Activated T-cell treated with anti-CD3 and anti-CD28 coated beads for 48 hours (primary cell): ENCODE measurements around the gene FYCO1.
A peak's percentile ranks its signal among the peaks of the same experiment; 100 is the strongest.

Experiments
- DNase-seq: peaks from one replicate; pipeline ENCODE4 v3.0.0-alpha.2; 2020; ENCODE audit warnings: low read depth

Gene FYCO1

GRCh38 chr3:45984331-45985312 is 11.0 kb downstream of the FYCO1 start:
- no peak for DNase-seq

GRCh38 chr3:45983770-45984169 is 11.9 kb downstream of the FYCO1 start:
- no peak for DNase-seq

- DNase-seq: no peak
Observed at GRCh38 chr3:45981346-45982074, 14.1 kb downstream of the FYCO1 start.

DNA sequence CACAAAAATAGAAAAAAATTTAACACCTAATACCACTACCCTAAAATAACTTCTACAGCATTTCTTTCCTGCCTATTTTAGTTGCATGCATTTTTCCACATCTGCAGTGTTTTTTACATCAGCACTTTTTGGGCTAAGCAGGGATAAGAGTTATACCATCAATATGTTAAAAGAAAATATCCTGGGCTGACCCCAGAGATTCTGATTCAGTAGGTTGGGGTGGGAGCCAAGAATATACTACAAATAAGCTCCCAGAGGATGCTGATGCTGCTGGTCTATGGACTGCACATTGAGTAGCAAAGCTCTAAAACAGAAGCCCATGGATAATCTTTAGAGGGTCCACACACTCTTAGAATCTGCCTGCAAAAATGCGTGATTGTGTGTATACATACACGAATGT is 14.8 kb downstream of the FYCO1 start:
- DNase-seq: no peak

DNA sequence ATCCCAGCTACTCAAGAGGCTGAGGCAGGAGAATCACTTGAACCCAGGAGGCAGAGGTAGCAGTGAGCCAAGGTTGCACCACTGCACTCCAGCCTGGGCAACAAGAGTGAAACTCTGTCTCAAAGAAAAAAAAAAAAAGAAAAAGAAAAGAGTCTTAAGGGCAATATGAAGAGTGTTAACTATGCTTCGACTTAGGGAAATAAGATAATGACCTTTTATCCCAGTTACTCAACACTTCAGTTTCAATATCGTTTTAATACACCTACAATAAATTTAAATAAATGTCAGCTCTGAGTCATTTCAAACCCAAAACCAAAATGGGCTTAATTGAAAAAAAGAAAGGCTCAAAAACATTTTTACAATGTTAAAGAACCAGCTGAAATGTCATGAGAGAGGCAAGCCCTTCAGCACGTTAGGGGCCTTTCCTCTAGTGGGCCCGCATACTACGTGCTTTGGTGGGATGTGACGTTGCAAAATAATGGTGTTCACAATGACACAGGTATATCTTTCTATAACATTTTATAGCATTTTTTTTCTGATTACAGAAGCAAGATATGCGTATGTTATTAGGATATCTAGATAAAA is 15.3 kb downstream of the FYCO1 start:
- no peak for DNase-seq

DNA sequence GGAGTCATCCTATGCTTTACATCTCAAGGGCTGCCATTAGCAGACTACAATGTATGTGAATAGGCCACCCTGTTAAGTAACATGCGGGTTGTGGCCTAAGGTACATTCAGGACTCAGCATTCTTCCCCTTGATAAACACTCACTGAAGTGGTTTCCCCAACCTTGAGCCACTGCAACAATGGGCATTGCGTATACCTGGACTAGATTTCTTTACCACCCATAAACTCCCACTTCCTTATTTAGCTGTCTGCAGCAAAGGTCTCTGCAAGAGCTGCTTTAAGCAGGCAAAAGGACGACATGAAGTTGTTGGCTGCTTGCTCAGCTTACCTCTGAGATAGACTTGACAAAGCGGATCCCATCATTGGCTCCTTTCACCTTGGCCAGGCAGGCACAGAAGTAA is 16.2 kb downstream of the FYCO1 start:
- no peak for DNase-seq

GRCh38 chr3:45978006-45978761 is 17.4 kb downstream of the FYCO1 start:
- DNase-seq: peak; percentile 51

DNA sequence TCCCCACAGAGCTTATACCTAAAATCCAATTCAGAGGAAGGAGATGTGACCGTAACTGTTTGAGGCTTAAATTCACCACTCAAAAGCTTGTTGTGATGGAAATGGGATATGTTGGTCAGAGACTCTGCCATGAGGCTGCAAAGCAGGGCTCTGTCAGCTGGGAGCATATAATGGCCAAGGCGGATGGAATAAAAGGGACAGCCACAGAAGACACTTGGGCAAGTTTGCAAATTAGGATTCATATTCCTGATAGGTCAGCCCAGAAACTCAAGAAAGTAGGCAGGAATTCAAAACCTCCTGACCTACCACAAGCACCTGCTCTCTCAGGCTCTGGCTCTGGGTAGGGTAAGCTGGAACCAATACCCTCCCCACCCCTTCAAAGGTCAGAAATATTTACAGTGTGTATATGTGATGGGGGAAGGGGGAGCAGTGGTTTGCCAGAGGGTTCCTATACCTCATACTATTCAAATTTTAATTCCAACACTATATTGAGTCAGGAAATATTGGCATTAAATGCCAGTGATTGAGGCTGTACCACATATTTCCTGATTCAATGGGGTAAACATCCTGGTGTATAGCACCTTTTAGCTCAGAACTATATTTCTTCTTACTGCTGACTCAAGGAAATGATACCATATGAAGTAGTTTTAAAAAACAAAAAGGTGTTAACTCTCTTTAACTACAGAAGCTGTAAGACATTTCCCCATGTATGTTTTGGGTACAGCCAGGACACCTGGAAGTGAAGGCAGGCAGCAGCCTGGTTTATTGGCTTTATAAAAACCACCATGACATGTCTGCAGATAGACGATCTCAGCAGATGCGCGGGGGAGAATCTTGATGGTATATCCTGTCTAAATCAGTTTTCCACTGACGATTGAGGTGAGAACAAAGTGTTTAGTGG is 19.2 kb downstream of the FYCO1 start:
- DNase-seq: no peak

DNA sequence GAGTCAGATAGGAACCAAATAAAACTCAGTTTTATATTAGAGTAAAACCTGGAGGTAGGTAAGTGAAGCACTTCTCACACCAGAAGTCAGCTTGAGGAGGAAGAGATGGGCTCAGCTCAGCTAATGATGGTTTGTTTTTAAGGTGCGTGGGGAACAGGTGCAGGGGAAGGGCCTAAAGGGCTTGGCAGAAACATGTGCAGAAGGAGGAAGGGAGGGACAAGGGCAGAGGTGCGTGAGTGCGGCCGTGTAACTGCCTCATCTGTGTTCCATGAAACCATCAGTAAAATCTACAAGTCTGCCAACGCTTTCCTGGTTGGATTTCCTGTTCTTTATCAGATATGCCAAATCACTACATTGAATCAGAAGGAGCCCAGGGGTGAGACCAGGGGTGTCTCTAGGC is 19.9 kb downstream of the FYCO1 start:
- DNase-seq: no peak

DNA sequence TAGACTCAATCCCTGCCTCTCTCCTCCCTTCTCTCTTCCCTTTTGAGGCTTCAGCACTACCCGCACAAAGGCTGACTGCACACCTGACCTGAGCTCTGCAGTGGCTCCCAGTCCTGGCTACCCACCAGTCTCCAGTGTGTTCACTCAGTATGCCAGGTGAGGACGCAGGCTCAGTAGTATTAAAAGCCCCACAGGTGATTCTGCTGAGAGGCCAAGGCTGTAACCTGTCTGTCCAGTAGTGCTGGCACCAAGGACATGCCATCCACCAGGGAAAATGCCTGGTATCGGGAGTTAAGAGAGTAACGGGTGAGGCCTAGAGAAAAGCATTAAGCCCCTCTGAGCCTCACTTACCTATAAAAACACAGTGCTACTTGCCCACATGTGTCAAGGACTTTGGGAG is 20.9 kb downstream of the FYCO1 start:
- no peak for DNase-seq

DNA sequence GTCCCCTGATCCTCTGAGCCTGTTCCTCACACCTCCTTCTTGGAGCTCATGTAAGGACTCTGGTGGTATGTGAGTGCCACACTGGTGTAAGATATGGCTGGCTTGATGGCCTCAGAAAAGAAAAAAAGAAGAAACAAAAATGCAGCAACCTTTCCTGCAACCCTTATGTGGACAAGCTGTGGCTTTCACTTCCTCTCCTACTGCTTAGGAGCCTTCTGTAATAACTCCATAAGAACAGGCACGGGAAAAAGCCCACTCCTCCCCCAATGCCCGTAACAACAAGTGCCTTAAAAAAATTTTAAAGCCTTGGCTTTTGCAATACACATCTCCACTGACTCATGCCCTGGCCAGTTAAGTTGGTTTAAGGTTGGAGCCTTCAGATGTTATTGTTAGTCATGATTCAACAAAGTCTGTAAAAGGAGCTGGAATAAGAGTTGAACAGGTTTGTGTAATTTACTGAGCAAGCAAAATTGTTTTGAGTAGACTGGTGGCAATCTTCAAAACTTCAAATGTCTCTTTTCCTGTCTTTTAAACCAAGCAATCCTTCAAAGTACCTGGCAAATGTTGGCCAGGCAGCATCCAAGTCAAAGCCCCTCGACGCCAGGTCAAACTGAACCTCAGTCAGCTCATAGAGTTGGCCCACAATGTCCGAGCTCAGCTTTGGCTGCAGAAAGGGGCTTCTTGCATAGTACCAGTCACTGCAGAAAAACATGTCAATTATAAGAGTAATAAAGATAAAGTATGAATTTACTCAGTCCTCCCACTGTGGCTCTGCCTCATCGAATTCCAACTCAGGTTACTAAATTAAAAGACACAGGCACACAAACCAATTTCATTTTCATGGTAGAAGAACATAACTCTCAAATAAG is 22.9 kb downstream of the FYCO1 start:
- no peak for DNase-seq

- DNase-seq: no peak
Observed at GRCh38 chr3:45969953-45970352, 25.7 kb downstream of the FYCO1 start.

DNA sequence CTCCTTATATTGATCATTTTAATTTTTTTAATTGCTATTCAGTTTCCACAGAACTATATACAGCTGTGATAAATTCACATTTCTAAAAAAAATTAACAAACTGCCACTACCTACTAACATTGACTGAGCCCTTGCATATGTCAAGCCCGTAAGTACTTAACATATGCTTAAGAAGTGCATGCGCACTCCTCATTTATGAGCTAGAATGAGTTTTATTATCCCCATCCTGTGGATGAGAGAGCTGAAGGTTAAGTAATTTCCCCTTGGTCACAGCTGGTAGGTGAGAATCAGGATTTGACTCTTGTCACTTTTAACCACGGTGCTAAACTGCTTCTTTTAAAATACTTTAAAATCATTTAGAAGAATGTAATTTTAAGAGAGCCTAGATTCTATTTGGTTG is 26.5 kb downstream of the FYCO1 start:
- no peak for DNase-seq

DNA sequence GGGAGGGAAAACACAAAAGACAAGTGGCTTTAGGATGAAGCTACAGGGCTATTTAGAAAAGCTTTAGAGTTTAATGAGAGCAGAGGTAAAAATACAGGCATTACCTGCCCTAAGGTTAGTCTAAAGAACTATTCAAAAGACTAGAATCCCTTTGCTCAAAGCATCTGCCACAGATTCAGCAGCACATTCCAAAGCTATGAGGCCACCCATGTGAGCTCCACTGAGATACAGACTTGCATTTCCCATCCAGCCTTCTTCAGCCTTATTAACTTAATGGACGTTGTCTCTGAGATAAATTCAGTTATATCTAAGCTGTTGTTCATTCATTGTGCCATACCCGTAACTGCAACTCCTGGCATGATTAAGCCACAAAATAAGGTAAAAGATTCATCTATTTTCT is 26.9 kb downstream of the FYCO1 start:
- DNase-seq: no peak

GRCh38 chr3:45968149-45968548 is 27.5 kb downstream of the FYCO1 start:
- DNase-seq: no peak

- DNase-seq: no peak
Observed at GRCh38 chr3:45967724-45968123, 27.9 kb downstream of the FYCO1 start.

DNA sequence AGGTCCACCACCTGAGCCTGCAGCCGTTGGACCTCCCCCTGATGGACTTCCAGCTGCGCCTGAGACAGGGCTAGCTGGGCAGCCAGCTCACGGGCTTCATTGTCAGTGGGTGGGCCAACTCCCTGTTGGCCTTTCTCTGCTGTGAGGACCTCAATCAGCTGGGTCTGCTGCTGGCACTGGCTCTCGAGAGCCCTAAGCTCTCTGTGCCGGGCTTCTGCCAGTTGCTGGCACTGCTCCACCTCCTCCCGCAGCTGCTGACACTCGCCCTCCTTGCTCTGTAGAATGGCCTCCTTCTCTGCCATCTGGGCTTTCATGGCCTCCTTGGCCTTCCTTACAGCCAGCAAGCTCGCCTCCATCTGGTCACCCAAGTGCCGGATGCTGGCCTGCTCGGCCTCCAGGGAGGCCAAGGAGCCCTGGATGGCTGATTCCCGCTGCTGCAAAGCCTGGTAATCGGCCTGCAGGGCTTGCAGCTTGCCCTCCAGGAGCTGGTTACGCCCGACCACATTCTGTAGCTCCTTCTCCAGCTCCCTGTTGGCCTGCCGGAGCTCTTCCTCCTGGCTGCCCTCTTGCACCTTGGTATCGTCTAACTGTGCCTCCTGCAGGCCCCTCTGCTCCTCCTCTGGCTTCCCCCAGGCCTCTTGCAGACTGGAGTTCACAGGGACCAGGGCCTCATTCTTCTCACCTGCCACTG is 28.5 kb downstream of the FYCO1 start:
- no peak for DNase-seq

- DNase-seq: no peak
Observed at GRCh38 chr3:45966371-45966791, 29.2 kb downstream of the FYCO1 start.

- DNase-seq: no peak
Observed at GRCh38 chr3:45965653-45966052, 30.0 kb downstream of the FYCO1 start.
